Measurements from ENCODE around the gene CDKAL1.
"Not testable (repeated sequence)": the region's sequence is repeated elsewhere in the genome, so short reads cannot be mapped to it uniquely, and the experiment has no call there.

The CDKAL1 gene

GRCh38 chr6:20534295-20535262, at the start of gene CDKAL1:
CDKAL1 (plus strand) TSS chr6:20534457; CDS start chr6:20546351, 11,894 bp downstream.
- DNase-seq (ENCODE audit: low read depth, low spot score) = peak; percentile 95

- no peak for DNase-seq (ENCODE audit: low read depth, low spot score)
Observed at GRCh38 chr6:20486641-20487040, 47.6 kb upstream of the CDKAL1 start.

GRCh38 chr6:20487669-20488375, 46.4 kb upstream of the CDKAL1 start:
- DNase-seq (ENCODE audit: low read depth, low spot score) = peak; percentile 71

GRCh38 chr6:20490591-20490990, 43.7 kb upstream of the CDKAL1 start:
- DNase-seq (ENCODE audit: low read depth, low spot score) = no peak

GRCh38 chr6:20492099-20492498, 42.2 kb upstream of the CDKAL1 start:
- DNase-seq (ENCODE audit: low read depth, low spot score) = no peak

- peak; percentile 41 for DNase-seq (ENCODE audit: low read depth, low spot score)
Observed at GRCh38 chr6:20497216-20498040, 36.8 kb upstream of the CDKAL1 start.

- DNase-seq (ENCODE audit: low read depth, low spot score) = no peak
Observed at GRCh38 chr6:20498041-20498385, 36.2 kb upstream of the CDKAL1 start.

- DNase-seq (ENCODE audit: low read depth, low spot score) = no peak
Observed at GRCh38 chr6:20509212-20509611, 25.0 kb upstream of the CDKAL1 start.

- DNase-seq (ENCODE audit: low read depth, low spot score) = no peak
Observed at GRCh38 chr6:20511852-20512251, 22.4 kb upstream of the CDKAL1 start.

GRCh38 chr6:20525208-20525607, 9.0 kb upstream of the CDKAL1 start:
- DNase-seq (ENCODE audit: low read depth, low spot score) = not testable (repeated sequence)

GRCh38 chr6:20529086-20529448, 5.2 kb upstream of the CDKAL1 start:
- peak; percentile 41 for DNase-seq (ENCODE audit: low read depth, low spot score)

- no peak for DNase-seq (ENCODE audit: low read depth, low spot score)
Observed at GRCh38 chr6:20532881-20533280, 1.4 kb upstream of the CDKAL1 start.

- DNase-seq (ENCODE audit: low read depth, low spot score) = no peak
Observed at GRCh38 chr6:20533746-20534294, 437 bp upstream of the CDKAL1 start.

- DNase-seq (ENCODE audit: low read depth, low spot score) = no peak
Observed at GRCh38 chr6:20538131-20538662, 3.9 kb downstream of the CDKAL1 start.

- no peak for DNase-seq (ENCODE audit: low read depth, low spot score)
Observed at GRCh38 chr6:20538907-20539306, 4.7 kb downstream of the CDKAL1 start.

GRCh38 chr6:20539387-20539786, 5.1 kb downstream of the CDKAL1 start:
- no peak for DNase-seq (ENCODE audit: low read depth, low spot score)

GRCh38 chr6:20540683-20541082, 6.4 kb downstream of the CDKAL1 start:
- no peak for DNase-seq (ENCODE audit: low read depth, low spot score)

- no peak for DNase-seq (ENCODE audit: low read depth, low spot score)
Observed at GRCh38 chr6:20541382-20541781, 7.1 kb downstream of the CDKAL1 start.

GRCh38 chr6:20542927-20543602, 8.8 kb downstream of the CDKAL1 start:
- peak; percentile 77 for DNase-seq (ENCODE audit: low read depth, low spot score)

- no peak for DNase-seq (ENCODE audit: low read depth, low spot score)
Observed at GRCh38 chr6:20548264-20548663, 14.0 kb downstream of the CDKAL1 start.

- not testable (repeated sequence) for DNase-seq (ENCODE audit: low read depth, low spot score)
Observed at GRCh38 chr6:20549398-20549797, 15.1 kb downstream of the CDKAL1 start.

Data from astrocyte of the hippocampus (primary cell).